HG02840 (cell line): ENCODE results near the gene IQCB1.
"Not testable (repeated sequence)": the region's sequence is repeated elsewhere in the genome, so short reads cannot be mapped to it uniquely, and the experiment has no call there.

ENCODE experiments used
- ATAC-seq: cut with Tn5 transposase; IDR thresholded peaks from one replicate; pipeline ENCODE4 v1.9.1; 2021; ENCODE audit warnings: mild to moderate bottlenecking, moderate library complexity, moderate number of reproducible peaks; ENCODE audit not compliant: unreplicated experiment, low FRiP score

Gene IQCB1

GRCh38 chr3:121749276-121750086 lies 85.4 kb downstream of the IQCB1 start, which contains the start of gene GOLGB1:
Gene GOLGB1, minus strand, starts transcription at chr3:121749741. Its CDS starts 18,770 bp downstream, at chr3:121730971.
- peak; percentile 99 for ATAC-seq

GRCh38 chr3:121748680-121749275 lies 86.1 kb downstream of the IQCB1 start:
- ATAC-seq, result no peak

DNA sequence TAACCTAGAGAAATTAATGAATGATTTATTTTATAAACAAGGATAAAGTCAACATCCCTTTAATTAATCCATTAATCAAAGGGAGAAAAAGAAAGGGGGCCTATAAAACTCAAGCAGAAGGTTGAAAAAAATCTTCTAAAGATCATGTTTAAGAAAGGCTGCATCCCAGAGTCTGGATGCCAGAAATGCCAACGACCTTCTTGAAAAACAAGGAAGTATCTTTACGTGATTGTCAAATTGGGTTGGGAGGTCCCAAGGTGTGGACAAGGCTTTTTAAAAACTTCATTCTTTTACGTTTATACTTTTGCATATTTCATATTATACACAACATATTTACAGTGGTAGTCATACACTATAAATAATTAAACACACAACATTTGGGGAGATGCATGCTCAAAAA lies 86.9 kb downstream of the IQCB1 start:
- no peak for ATAC-seq

DNA sequence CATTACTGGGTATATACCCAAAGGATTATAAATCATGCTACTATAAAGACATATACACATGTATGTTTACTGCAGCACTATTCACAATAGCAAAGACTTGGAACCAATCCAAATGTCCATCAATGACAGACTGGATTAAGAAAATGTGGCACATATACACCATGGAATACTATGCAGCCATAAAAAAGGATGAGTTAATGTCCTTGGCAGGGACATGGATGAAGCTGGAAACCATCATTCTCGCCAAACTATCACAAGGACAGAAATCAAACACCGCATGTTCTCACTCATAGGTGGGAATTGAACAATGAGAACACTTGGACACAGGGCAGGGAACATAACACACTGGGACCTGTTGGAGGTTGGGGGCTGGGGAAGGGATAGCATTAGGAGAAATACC lies 91.8 kb downstream of the IQCB1 start:
- not testable (repeated sequence) for ATAC-seq

GRCh38 chr3:121740896-121741295 lies 94.0 kb downstream of the IQCB1 start:
- ATAC-seq, result no peak

DNA sequence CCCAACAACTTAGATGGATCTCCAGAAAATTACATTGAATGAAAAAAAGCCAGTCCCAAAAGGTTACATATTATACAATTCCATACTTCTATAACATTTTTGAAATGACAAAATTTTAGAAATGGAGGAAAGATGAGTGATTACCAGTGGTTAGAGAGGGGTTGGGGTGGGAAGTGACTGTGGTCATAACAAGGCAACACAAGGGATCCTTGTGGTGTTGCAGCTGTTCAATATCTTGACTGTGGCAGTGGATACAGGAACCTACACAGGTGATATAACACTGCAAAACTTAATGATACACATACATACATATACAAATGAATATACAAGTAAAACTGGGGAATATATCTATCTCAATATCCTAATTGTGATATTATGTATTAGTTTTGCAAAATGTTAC lies 95.0 kb downstream of the IQCB1 start:
- no peak for ATAC-seq

- no peak for ATAC-seq
Observed at GRCh38 chr3:121737644-121738043, 97.2 kb downstream of the IQCB1 start.

DNA sequence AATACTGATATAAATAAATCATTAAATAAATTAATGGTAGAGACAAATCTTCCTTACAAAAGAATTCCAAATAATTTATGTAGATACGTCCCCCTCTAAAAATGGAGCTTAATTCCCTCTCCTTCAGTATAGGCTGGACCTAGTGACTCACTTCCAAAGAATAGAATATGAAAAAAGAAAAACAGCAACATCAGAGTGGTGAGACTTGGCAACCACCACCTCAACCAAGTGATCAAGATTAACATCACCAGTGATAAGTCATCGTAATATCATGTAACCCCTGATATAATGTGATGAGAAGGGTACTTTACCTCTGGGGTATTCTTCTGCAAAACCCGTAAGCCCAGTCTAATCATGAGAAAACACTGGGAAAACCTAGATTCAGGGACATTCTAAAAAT lies 98.7 kb downstream of the IQCB1 start:
- no peak for ATAC-seq

DNA sequence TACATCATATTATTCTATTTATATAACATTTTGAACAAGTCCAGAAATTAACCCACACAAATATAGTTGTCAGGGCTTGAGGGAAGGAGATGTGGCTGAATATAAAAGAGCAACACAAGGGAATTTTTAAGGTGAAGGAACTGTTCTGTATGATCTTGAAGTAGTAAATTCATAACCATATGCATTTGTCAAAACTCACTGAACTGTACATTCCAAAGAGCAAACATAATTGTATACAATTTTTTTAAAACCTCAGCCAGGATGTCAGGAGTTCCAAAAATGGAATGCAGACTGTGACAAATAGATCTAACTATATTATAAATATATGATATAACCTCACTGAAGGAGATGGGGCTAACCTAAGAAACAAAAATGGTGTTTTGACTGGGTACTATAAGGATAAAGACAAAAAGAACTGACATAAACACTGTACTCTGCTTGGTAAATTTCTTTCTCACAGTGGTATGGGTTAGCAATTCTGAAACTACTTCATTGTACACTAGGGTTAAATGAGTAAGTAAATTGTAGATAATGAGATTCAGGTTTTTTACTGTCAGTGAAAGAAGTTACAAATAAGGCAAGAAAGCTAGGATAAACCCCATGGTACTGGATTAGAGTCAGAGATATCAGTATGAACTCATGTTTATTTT lies 99.7 kb downstream of the IQCB1 start:
- ATAC-seq, result peak; percentile 93

DNA sequence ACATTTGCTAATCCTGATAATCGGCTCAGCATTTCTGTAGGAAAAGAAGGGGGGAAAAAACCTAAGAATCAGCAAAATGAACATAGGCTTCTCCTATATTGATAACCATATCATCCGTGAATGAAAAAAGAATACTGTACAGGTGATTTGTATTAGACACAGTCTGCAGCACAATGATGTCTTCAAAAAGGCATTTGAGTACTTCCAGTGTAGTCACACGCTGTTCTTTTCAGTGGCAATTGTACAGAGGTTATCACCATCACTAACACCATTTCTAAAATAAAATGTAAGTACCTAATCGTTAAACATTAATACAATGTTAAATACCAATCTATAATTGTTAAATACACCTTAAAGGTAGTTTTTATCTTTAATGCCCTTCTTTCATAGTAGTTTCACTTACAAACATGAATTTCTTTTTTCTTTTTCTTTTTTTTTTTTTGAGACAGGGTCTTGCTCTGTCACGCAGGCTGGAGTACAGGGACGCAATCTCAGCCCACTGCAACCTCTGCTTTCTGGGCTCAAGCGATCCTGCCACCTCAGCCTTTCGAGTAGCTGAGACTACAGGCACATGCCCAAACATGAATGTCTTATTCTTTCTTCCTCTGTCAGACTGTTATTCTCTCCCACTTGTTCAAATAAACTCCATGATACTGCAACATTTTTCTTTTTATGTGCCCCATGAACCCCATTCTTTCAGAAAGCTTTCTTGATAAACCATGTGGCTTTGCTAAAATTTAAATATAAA lies 103.7 kb downstream of the IQCB1 start:
- no peak for ATAC-seq

- ATAC-seq, result peak; percentile 60
Observed at GRCh38 chr3:121724130-121724529, 110.7 kb downstream of the IQCB1 start.

GRCh38 chr3:121723485-121723884 lies 111.4 kb downstream of the IQCB1 start:
- no peak for ATAC-seq

DNA sequence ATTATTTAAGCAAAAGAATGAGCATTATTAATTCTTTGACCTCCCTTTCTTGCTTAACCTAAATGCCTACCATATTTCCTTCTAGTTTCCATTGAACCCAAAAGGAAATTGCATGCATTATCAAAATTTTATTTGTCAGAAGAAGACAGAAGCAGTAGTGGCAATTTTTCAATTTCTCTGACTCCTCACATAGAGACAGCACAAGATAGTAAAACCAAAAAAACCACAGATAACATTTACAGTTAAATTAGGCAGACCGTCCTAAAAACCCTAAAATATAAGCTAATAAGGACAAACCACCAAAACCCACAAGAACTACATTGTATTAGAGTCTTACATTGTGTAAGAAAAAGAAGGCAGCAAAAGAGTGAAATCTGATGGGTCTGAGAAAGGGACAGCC lies 112.4 kb downstream of the IQCB1 start:
- no peak for ATAC-seq

- ATAC-seq, result no peak
Observed at GRCh38 chr3:121720163-121720562, 114.7 kb downstream of the IQCB1 start.
